HL-60/S4 (cell line): ENCODE data around the gene RPN2.

Source experiments
- in situ Hi-C: fragments of 300-500 bp; cut with MboI; formaldehyde crosslinking; loops from 2 replicates; pipeline ENCODE4 v1.14.3; 2022; ENCODE audit warnings: low sequenced_read_pairs

RPN2 gene

DNA sequence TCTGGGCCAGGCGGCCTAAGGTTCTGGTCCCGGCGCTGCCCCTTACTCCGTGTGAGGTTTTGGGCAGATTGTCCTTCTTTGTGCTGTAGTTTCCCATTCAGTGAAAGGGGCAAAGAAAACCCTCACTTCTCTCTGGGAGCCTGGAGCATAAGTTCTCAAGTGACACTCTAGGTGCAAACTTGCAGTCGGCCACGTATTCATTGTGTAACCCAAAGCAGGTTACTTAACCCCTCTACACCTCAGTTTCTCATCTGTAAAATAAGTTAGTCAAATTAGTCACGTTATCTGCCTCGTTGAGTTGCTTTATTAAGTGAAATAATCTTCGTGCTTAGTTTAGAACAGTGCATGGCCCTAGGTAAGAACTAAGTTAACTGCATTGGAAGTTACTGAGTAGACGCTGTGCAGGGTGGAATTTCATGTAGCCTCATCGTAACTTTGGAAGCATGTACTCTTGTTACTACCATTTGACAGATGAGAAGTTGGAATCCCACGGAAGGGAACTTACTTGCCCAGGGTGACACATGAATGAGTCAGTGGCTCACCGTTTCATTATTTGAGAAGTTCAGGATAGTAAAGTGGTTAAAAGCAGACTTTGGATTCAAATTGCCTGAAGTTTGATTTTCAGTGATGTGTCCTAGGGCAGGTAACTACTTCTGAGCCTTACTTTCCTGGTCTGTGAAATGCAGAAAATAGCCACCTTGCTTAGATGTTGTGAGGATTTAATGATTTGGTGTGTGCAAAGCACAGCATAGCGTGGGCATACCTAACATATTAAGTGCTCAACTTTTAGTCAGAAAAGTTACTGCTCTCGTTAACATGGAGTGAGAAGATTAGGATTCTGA is 774 bp downstream of the RPN2 start:
- in situ Hi-C loops = no loop called here

DNA sequence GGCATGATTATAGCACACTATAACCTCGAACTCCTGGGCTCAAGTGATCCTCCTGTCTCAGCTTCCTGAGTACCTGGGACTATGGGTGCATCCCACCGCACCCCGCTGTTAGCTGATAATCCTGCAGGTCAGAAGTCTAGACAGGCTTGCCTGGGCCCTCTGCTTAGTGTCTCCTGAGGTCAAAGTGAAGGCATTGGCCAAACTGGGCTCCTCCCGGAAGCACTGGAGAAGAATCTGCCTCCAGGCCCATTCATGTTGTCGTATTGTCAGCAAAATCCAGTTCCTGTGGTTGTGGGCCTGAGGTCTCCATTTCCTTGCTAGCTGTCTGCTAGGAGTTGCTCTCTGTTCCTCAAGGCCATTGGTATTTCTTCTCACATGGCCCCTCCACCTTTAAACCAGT is 6.6 kb downstream of the RPN2 start:
- in situ Hi-C loops = no loop called here

DNA sequence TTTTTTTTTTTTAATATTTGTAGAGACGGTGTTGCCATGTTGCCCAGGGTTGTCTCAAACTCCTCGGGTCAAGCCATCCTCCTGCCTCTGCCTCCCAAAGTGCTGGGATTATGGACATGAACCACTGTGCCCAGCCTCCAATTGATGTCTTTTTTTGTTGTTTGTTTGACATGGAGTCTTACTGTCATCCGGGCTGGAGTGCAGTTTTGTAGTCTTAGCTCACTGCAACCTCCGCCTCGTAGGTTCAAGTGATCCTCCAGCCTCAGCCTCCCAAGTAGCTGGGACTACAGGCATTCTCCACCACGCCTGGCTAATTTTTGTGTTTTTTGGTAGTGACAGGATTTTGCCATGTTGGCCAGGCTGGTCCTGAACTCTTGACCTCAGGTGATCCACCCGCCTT is 9.7 kb downstream of the RPN2 start:
- in situ Hi-C loops = no loop called here

DNA sequence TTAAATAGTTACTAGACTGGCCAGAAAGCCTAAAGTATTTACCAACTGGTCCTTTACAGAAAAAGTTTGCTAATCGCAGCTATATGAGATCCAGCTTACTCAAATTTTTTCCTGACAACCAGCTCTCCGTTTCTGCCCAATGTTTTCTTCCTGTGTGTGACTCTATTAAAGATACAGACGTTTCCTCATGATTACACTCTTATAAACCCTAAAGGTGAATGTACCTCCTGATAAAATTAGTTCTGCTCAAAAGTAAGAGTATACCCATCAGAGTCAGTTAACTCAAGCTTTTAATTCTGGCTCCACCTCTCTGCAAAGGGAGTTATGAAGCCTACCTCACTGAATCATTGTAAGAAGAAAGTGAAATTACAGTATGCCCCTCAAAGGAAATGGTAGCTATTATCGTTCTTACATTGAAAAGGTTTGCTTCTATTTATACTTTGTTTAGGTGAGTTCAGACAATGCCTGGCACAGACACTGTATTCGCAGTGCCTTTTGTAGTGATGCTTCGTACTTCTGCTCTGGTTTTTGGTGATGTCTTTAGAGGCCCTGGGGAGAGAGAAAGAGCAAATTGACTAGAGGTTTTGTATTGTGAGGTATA is 10.4 kb downstream of the RPN2 start:
- in situ Hi-C loops = no loop called here

DNA sequence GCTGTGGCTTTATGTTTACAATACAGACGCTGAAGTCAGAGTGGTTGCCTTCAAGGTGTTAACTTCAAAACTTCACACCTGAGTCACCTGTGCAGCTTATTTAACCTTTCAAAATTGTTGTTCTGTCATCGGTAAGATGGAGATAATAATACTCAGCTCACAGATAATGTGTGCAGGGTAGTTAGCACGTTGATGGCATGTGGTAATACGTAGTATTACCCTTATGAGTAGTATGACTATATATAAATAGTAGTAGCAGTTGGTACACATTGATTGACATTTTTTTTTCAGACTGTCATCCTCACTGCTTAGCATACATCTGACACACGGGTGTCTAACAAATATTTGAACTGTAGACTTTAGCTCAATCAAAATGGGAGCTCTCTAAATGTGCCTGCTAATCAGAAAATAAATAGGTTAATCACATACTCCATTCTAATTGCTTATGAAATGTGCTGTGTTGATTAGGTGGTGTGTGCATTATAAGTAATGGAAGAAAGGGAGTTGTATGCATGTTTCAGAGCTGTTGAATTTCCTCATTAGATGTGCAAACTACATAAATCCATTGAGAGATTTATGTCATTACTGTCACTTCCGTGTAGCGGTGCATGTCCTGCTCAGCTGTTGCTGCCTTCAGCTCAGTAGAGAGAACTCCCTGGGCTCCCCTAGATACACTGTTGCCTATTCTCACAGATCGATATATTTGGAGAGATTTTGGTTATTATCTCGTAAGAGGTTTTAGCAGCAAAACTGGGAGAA is 11.4 kb downstream of the RPN2 start:
- in situ Hi-C loops = no loop called here

DNA sequence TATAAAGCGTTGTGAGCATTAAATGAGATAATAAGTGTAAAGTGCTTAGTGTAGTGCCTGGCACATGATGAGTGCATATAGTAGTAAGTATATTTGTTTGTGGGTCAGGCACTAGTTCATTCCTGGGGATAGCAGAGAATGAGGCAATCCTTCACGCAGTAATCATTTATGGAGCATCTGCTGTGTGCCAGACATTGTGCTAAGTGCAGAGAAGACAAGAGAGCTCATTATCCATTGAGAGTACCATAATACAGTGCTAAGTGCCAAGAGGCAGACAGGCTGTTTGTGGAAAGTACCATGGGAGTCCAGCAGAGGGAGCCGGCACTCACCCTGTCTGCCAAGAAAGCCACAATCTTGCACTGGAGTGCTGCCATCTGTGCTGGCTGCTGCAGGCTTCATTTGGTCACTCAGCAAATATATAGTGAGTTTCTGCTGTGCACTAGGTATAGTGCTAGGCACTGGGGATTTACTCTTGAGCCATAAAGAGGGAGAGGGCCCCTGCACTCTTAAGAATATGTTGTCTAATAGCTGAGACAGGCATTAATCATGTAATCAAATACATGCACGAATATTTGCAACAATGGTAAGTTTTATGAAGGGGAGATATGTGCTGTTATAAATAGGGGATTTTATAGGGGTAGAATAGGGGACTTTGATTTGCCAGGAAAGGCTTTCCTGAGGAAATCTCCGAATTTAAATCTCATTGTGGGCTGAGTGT is 13.2 kb downstream of the RPN2 start:
- in situ Hi-C loops = no loop called here

DNA sequence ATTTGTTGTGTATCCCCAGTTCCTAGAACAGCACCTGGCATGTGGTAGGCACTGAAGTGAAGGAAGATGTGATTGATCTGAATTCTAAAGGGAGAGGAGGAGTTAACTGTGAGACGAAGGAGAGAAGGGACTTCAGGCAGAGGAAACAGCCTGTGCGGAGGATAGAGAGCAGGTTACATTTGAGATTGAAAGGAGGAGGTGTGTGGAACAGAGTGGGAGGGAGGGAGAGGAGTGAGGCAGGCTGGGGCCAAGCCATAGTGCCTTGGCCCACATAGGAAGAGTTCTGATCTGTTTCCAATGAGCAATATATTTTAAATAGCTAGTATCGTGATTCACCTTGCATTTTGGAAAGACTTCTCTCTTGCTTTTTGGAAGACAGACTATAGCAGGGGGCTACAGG is 14.1 kb downstream of the RPN2 start:
- in situ Hi-C loops = no loop called here

DNA sequence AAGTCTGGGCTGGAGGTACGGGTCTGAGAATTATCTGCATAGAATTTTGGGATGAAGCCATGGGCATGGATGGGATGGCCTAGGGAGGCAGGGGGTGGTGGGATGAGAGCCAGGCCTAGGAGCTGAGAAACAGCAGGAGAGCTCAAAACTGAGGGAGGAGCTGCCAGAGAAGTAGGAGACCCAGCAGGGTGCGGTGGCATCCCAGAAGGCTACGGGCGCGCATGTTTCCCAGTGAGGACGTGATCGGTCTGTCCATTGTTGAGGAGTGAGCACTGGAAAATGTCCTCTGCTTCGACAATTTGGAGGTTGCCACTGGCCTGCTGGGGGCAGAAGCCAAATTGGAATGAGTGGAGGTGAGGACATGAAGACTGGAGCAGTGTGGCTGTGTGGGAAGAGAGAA is 14.7 kb downstream of the RPN2 start:
- in situ Hi-C loops = no loop called here

DNA sequence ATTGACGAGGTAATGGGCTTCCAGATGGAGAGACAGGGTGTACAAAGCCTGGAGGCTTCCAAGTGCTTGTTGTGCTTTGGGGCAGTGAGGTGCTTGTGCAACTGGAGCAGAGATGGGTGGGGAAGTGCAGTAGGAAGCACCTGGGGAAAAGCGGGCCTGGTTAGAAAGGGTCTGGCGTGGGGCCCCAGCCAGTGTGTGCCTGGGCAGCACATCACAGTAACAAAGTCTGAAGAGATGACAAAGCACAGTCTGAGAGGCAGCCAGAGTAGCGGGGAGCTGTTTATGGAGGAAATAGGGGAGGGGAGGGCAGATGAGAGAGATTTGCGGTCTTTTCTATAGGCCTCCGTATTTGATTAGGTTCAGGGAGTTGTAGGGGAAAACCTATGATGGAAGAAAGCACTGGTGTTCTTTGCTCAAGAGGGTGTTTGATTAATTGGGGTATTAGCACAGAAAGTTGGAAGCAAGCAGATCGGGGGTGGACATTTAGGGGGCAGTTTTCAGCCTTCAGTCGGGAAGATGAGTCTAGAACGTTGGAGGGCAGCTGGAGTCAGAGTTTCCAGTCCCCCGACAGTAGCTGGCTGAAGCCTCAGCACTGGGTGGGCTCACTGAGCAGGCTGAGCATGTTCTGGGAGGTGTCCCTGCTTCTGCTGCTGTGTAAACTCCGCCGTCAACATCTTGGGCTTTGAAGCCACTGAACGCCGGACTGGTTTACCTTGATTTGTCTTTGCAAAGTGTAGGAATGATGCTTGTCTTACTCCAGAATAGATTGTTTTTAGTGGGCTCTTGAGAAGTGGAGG is 15.7 kb downstream of the RPN2 start:
- in situ Hi-C loops = no loop called here

DNA sequence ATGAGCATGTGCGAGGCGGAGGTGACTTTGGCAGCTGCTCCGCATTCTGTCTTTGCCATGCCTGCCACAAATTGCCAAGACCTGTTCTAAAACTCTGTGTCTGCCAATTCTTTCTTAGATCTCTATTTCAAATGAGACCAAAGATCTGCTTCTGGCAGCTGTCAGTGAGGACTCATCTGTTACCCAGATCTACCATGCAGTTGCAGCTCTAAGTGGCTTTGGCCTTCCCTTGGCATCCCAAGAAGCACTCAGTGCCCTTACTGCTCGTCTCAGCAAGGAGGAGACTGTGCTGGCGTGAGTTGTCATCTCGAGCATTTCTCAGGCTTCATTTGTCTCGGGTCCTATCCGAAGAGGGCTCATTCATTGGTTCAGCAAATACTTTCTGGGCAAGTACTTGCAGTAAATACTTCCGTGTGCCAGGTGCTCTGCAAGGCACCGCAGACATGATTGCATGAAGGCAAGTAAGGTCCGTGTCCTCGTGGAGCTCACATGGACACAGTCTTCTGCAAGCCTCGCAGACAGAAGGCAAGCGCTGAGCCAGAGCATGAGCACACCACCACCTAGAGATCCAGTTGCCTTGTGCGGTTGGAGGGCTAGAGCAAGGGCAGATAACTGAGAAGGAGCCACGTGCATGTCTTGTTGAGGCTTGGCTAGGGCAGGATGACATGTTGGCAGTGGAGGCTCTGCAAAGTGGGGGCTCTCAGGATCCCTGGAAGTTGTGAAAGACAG is 20.0 kb downstream of the RPN2 start:
- in situ Hi-C loops = no loop called here

DNA sequence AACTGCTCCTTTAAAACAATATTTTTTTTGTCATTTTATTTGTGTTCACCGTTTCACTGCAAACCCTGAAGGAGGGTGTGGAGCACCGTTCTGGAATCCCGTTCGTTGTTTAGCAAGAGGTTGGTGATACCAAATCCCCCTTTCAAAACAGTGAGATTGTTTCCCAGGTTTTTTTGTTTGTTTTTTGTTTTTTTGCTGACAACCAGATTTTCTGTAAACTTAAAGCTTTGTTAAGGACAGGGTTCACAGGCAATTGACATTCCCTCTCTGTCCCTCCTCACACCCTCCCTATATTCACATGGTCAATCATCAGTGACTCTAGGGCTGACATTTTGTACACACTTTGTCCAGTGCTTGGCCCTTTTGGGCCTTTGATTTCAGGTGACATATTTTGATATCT is 21.2 kb downstream of the RPN2 start:
- in situ Hi-C loops = loop anchor here (10.0 kb wide), 1 partner anchor 334 kb away; no protein-coding TSS in a partner anchor

DNA sequence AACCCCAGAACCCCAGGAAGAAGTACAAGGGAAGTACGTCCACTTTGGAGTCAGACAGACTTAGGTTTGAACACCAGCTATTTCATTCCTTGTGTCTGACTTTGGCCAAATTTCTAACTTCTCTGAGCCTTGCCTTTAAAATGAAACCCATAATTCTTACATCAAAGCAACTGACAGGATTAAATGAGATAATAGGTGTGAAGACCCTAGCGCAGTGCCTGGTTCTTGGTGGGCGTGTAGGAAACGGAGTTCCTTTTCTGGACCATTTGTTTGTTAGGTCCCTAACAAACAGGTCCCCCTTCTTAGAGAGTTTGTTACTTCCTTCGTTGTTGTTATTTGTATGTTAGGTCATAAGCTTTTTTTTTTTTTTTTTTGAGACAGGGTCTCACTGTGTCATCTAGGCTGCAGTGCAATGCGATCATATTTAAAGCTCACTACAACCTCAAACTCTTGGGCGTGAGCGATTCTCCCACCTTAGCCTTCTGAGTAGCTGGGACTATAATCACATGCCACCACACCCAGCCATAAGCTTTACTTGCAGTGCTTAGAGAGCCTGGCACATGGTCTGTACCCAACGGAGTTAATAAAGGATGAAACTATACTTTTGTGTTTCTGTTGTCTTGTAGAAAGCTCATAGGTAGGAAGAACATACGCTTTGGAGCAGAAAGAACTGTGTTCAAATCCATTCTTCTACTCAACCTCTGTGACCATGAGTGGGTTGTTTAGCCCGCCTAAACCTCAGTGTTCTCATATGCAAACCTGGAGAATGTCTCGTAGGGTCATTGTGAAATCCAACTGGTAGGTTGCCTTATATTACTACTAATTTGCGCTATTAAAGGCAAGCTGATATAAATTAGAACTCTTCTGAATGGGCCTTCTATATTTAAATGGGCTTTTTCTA is 22.0 kb downstream of the RPN2 start:
- in situ Hi-C loops = loop anchor here (10.0 kb wide), 1 partner anchor 334 kb away; no protein-coding TSS in a partner anchor

DNA sequence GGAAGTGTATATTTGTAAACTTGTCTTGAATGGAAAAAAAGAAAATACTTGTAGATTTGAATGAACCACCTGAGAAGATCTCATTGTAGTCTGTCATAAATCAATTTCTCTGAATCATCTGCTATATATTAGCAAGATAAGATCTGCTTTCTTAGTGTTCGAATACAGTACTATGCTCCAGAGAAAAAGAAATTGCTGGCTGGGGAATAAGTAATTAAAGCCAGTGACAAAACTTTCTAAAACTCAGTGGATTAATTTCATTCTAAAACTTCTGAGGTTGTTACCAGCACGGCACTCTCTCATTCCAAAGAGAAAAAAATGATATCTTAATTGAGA is 22.7 kb downstream of the RPN2 start:
- in situ Hi-C loops = loop anchor here (10.0 kb wide), 1 partner anchor 333 kb away; no protein-coding TSS in a partner anchor

DNA sequence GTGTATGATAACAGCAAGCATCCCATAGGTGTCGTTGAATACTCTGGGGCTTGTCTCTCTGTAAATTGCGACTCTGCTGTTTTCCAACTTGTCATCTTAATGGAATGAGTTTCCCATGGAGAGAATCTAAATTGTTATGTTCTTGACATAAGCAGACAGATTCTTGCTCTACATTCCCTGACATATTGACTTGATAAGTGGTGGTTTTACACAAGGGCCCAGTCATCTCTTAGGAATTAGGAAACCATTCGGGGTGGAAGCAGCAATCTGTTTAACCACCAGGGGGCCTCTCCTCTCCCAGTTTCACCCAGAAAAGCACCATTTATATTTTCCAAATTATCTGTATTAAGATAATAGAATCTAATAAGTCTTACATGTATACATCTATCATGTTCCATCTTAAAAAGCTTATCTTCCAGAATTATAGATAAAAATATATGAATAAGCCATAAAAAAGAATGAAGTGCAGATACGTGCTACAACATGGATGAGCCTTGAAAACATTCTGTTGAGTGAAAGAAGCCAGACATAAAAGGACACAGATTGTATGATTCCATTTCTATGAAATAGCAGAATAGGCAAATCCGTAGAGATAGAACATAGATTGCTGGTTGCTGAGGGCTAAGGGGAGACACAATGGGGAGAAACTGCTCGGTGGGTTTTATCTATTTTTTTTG is 23.3 kb downstream of the RPN2 start:
- in situ Hi-C loops = loop anchor here (10.0 kb wide), 1 partner anchor 332 kb away; no protein-coding TSS in a partner anchor

DNA sequence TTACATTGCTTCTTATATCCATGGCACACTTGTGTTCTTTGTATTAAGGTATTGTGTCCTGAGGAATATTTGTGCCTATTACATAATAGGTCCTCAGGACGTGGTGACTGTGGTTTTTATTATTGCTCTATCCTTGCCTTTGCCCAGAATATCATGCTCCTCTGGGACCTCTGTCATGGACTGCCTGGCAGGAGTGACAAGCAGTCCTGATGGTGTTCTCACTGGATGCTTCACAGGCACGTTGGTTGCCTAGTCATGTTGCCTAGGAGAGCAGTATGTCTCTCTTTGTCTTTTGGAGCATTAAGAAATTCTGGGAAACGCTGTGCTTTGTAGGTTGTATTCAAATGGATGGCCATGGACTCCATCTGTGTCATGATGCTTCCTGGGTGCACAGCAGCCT is 24.9 kb downstream of the RPN2 start:
- in situ Hi-C loops = loop anchor here (10.0 kb wide), 1 partner anchor 331 kb away; no protein-coding TSS in a partner anchor

DNA sequence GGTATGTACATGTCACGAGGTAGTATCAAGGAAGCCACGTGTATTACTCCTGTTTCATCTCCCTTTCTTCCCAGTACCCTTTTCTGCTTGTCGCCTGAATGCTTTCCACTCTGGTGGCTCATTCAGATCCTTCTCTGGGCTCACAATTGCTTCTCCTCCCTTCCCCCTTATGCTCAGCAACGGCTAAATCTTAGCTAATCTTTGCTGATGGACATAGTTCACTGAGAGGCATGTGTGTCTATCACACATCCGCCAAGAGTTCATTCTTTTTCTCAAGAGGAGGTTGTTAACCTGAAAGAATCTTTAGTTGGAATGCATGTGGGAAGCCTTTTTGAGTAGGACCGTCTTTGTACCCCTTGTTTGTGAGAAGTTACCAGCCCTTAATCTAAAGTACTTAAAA is 26.0 kb downstream of the RPN2 start:
- in situ Hi-C loops = loop anchor here (10.0 kb wide), 1 partner anchor 330 kb away; no protein-coding TSS in a partner anchor

DNA sequence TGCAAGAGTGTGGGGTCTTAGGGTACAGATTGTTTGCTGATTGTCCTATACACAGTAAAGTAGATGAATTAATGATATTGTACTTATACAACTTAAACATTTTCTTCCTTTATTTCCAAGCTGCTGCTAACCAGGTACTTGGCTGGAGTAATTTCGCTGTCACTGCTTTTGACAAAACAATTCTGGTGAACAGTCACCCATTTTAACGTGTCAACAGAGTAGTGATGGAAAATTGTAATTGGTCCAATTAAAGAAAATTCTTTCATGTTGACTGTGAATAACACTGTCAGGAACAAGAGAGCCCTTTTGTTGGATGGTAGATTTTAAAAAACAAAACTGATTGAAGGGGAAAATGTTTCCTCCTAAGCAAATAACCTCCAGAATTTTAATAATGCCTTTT is 26.7 kb downstream of the RPN2 start:
- in situ Hi-C loops = loop anchor here (10.0 kb wide), 1 partner anchor 329 kb away; no protein-coding TSS in a partner anchor

DNA sequence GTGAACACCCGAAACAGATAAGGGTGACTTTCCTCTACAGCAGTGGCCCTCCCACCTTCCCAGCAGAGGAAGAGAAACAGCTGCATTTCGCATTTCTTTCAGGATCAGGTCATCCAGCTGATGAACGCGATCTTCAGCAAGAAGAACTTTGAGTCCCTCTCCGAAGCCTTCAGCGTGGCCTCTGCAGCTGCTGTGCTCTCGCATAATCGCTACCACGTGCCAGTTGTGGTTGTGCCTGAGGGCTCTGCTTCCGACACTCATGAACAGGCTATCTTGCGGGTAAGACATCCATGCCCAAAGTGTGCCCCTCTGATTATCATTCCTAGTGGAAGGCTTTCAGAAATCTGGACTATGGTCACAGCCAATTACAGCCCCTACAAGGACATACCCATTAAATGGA is 28.0 kb downstream of the RPN2 start:
- in situ Hi-C loops = loop anchor here (10.0 kb wide), 1 partner anchor 328 kb away; no protein-coding TSS in a partner anchor
